ENCODE data around the gene SPATA1.

SPATA1 gene

DNA sequence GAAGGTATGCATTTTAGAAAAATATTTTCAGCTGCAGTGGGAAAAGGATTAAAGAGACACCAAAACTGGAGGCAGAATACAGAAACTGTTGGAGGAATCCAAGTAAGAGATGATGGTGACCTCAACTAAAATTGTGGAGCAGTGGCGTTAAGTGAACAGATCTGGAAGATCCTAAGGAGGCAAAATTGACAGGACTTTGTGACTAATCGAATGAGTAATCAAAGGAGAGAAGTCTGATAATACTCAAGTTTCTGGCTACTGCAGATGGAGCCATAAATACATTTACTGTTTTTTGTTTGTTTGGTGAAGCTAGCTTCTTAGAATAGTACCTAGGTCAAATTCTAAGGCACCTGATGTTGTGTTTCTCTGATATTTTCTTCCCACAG lies 65.0 kb downstream of the SPATA1 start:
- H3K9me3 ChIP-seq (ENCODE audit: insufficient read depth, low read length), result no peaks in the 10 kb centered on the region
- no peak overlapping the region for H3K27ac ChIP-seq (ENCODE audit: low read length)
- H3K9ac ChIP-seq (ENCODE audit: low read length), result no peak overlapping the region
- no peak overlapping the region for H3K4me2 ChIP-seq (ENCODE audit: low read length)
- no peaks in the 10 kb centered on the region for H3K27me3 ChIP-seq (ENCODE audit: low read depth, low read length)
- peaks cover 25% of the 10 kb centered on the region for H3K36me3 ChIP-seq (replicated peaks; ENCODE audit: low read depth, low read length)
- H3K79me2 ChIP-seq (ENCODE audit: low read length), result peaks cover 18% of the 10 kb centered on the region
- H3K4me1 ChIP-seq (ENCODE audit: low read length), result peaks cover 12% of the 10 kb centered on the region
- H4K20me1 ChIP-seq (ENCODE audit: insufficient read depth, low read length), result no peaks in the 10 kb centered on the region
- no peak overlapping the region for H3K4me3 ChIP-seq (ENCODE audit: low read length)
- TF ChIP-seq EZH2phosphoT487 (IDR thresholded peaks at IDR 0.05; ENCODE audit: low read depth) (no peak), CTCF (IDR thresholded peaks at IDR 0.05; ENCODE audit: low read depth, low read length) (no peak)
- no peak overlapping the region for H2AFZ ChIP-seq (ENCODE audit: low read depth, low read length)

GRCh38 chr1:84573481-84573966 lies 67.3 kb downstream of the SPATA1 start:
- Histone ChIP-seq H3K27ac (ENCODE audit: low read length) (peak overlapping the region; percentile 94), H3K4me2 (ENCODE audit: low read length) (peak overlapping the region; percentile 83), H3K27me3 (ENCODE audit: low read depth, low read length) (no peaks in the 10 kb centered on the region), H4K20me1 (ENCODE audit: insufficient read depth, low read length) (no peaks in the 10 kb centered on the region), H3K9ac (ENCODE audit: low read length) (peak overlapping the region; percentile 96), H3K79me2 (ENCODE audit: low read length) (peaks cover 18% of the 10 kb centered on the region), H2AFZ (ENCODE audit: low read depth, low read length) (no peak overlapping the region), H3K4me1 (ENCODE audit: low read length) (peaks cover 12% of the 10 kb centered on the region), H3K4me3 (ENCODE audit: low read length) (peak overlapping the region; percentile 92), H3K36me3 (replicated peaks; ENCODE audit: low read depth, low read length) (peaks cover 15% of the 10 kb centered on the region), H3K9me3 (ENCODE audit: insufficient read depth, low read length) (no peaks in the 10 kb centered on the region)
- TF ChIP-seq EZH2phosphoT487 (IDR thresholded peaks at IDR 0.05; ENCODE audit: low read depth) (no peak), CTCF (IDR thresholded peaks at IDR 0.05; ENCODE audit: low read depth, low read length) (no peak)

DNA sequence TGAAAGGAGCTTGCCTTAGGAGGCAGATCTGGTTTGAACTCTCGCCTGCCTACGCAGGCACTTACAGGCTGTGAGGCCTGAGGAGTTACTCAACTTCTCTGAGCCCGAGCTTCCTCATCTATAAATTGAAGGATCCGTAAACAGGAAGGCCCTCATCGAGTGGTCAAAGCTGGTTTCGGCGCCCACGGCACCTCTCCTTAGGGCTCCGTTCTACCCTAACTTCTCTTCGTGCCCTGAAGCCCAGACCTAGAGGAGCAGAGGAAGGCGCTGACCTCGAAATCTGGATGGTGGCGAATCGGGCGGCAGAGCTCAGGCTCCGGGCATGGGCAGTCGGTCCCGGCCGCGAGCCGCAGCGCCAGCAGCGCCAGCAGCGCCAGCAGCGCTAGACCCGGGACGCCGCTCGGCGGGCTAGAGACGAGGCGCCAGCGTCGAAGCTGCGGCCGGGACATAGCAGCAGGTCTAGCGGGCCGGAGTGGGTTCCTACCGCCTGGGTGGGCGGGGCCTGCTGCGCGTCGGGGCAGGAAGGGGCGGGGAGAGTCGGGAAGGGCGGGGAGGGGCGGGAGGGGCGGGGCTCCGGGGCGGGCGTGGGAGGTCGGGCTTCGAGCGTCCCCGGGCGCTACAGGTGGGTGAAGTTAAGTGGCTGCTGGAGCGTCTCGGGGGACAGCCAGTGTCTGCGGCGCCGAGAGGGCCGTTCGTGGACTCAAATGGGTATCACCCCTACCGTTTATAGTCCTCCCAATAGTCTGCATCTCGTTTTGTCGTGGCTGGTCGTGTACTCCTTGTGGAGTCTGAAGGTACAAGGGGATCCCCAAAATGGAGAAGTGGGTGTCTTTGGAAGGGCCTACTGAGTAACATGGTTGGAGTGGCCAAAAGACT lies 68.0 kb downstream of the SPATA1 start, which contains the start of gene CTBS:
Gene CTBS (minus strand): TSS at position 474 of the 876 bp plus-strand sequence. CDS start 25 bp downstream, at position 449.
- Histone ChIP-seq H3K27ac (ENCODE audit: low read length) (peak within 1 kb of the TSS; percentile 94), H3K4me2 (ENCODE audit: low read length) (peak within 1 kb of the TSS; percentile 100), H3K27me3 (ENCODE audit: low read depth, low read length) (no peaks in the 10 kb centered on the region), H3K36me3 (replicated peaks; ENCODE audit: low read depth, low read length) (peaks cover 11% of the 10 kb centered on the region), H3K4me3 (ENCODE audit: low read length) (peak within 1 kb of the TSS; percentile 95), H2AFZ (ENCODE audit: low read depth, low read length) (peak within 1 kb of the TSS; percentile 84; the same call in 1 of the 2 replicates), H3K9ac (ENCODE audit: low read length) (peak within 1 kb of the TSS; percentile 96), H3K79me2 (ENCODE audit: low read length) (peaks cover 18% of the 10 kb centered on the region), H4K20me1 (ENCODE audit: insufficient read depth, low read length) (no peaks in the 10 kb centered on the region), H3K9me3 (ENCODE audit: insufficient read depth, low read length) (no peaks in the 10 kb centered on the region), H3K4me1 (ENCODE audit: low read length) (peaks cover 12% of the 10 kb centered on the region)
- no peak for TF ChIP-seq EZH2phosphoT487 (IDR thresholded peaks at IDR 0.05; ENCODE audit: low read depth)
- no peak for TF ChIP-seq CTCF (IDR thresholded peaks at IDR 0.05; ENCODE audit: low read depth, low read length)

DNA sequence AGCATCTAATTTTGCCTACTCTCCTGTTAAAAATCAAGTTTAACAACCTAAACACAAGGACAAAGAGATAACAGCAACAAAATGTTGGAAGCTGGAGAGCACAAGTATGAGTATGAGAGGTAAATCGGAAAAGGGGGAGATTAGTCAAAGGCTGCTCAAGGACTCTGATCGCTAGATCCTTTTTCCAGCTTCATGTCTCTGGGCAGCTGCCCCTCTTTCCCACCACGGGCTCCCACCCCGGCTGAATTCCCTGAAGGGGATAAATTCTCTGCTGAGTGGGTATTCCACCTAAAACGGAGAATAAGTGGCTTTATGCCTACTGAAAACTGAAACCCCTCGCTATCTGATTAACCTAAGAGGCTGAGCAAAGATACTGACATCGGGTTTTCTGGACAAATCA lies 68.8 kb downstream of the SPATA1 start:
- Histone ChIP-seq H3K4me3 (ENCODE audit: low read length) (peak overlapping the region; percentile 95), H3K27me3 (ENCODE audit: low read depth, low read length) (no peaks in the 10 kb centered on the region)

More for the DNA sequence above, 68.8 kb downstream of the SPATA1 start:
- Histone ChIP-seq H3K79me2 (ENCODE audit: low read length) (peaks cover 18% of the 10 kb centered on the region), H3K9me3 (ENCODE audit: insufficient read depth, low read length) (no peaks in the 10 kb centered on the region), H3K9ac (ENCODE audit: low read length) (peak overlapping the region; percentile 92), H3K36me3 (replicated peaks; ENCODE audit: low read depth, low read length) (peaks cover 5% of the 10 kb centered on the region), H3K4me2 (ENCODE audit: low read length) (peak overlapping the region; percentile 100), H3K4me1 (ENCODE audit: low read length) (peaks cover 12% of the 10 kb centered on the region), H2AFZ (ENCODE audit: low read depth, low read length) (peak overlapping the region; percentile 84; the same call in 1 of the 2 replicates), H3K27ac (ENCODE audit: low read length) (peak overlapping the region; percentile 67), H4K20me1 (ENCODE audit: insufficient read depth, low read length) (no peaks in the 10 kb centered on the region)
- TF ChIP-seq EZH2phosphoT487 (IDR thresholded peaks at IDR 0.05; ENCODE audit: low read depth), result no peak
- TF ChIP-seq CTCF (IDR thresholded peaks at IDR 0.05; ENCODE audit: low read depth, low read length), result no peak
